Loucy (cell line): ENCODE measurements around the gene MYT1.

Experiments
- H2AFZ ChIP-seq: fragments of 200-600 bp; sonication (generic); 2 replicates; pipeline ENCODE4 v1.6.0; 2016; ENCODE audit warnings: antibody characterized with exemption, mild to moderate bottlenecking, low read length, moderate library complexity
- H3F3A ChIP-seq: fragments of 200-600 bp; 2 replicates; pipeline ENCODE4 v1.6.0; 2016; ENCODE audit warnings: antibody characterized with exemption, low read depth, mild to moderate bottlenecking
- H3K27me3 ChIP-seq: fragments of 200-600 bp; sonication (generic); 2 replicates; pipeline ENCODE4 v1.6.1; 2014; ENCODE audit warnings: low read length, mild to moderate bottlenecking; ENCODE audit not compliant: insufficient read depth, poor library complexity, severe bottlenecking
- H3K36me3 ChIP-seq: fragments of 200-600 bp; sonication (generic); 2 replicates; pipeline ENCODE4 v1.6.1; 2016; ENCODE audit warnings: low read length; ENCODE audit not compliant: insufficient read depth
- H3K4me1 ChIP-seq: fragments of 200-600 bp; sonication (generic); 2 replicates; pipeline ENCODE4 v1.5.1; 2014; ENCODE audit warnings: low read length, mild to moderate bottlenecking; ENCODE audit not compliant: insufficient read depth, poor library complexity, severe bottlenecking
- H3K4me2 ChIP-seq: fragments of 200-600 bp; sonication (generic); 2 replicates; pipeline ENCODE4 v1.6.0; 2014; ENCODE audit warnings: antibody characterized with exemption, low read length, low read depth, mild to moderate bottlenecking; ENCODE audit not compliant: poor library complexity, severe bottlenecking
- H3K4me3 ChIP-seq: fragments of 200-600 bp; sonication (generic); 2 replicates; pipeline ENCODE4 v1.5.1; 2014; ENCODE audit warnings: low read length, mild to moderate bottlenecking, mixed read lengths; ENCODE audit not compliant: poor library complexity, severe bottlenecking
- H3K79me2 ChIP-seq: fragments of 200-600 bp; sonication (generic); 2 replicates; pipeline ENCODE4 v1.6.1; 2014; ENCODE audit warnings: low read length; ENCODE audit not compliant: insufficient read depth
- H3K9ac ChIP-seq: fragments of 200-600 bp; sonication (generic); 2 replicates; pipeline ENCODE4 v1.6.0; 2014; ENCODE audit warnings: mild to moderate bottlenecking, low read depth, low read length, moderate library complexity; ENCODE audit not compliant: poor library complexity, severe bottlenecking
- H3K9me2 ChIP-seq: fragments of 200-600 bp; sonication (generic); replicated peaks from 2 replicates; pipeline ENCODE4 v1.6.1; 2016; ENCODE audit warnings: low read depth, low read length, mixed read lengths
- H3K9me3 ChIP-seq: fragments of 200-600 bp; sonication (generic); 2 replicates; pipeline ENCODE4 v1.6.1; 2014; ENCODE audit warnings: mild to moderate bottlenecking, antibody characterized with exemption, low read length, low read depth; ENCODE audit not compliant: insufficient read depth
- H4K20me1 ChIP-seq: fragments of 200-600 bp; sonication (generic); 2 replicates; pipeline ENCODE4 v1.6.0; 2014; ENCODE audit warnings: antibody characterized with exemption, low read length, mild to moderate bottlenecking; ENCODE audit not compliant: insufficient read depth, poor library complexity, severe bottlenecking
- CTCF ChIP-seq: fragments of 200-600 bp; sonication (generic); conservative IDR thresholded peaks from 2 replicates; pipeline ENCODE4 v1.5.1; 2014; ENCODE audit warnings: mild to moderate bottlenecking, antibody characterized with exemption, low read length
- EZH2phosphoT487 ChIP-seq: fragments of 200-600 bp; IDR thresholded peaks from 2 replicates; pipeline ENCODE4 v1.6.1; 2018; ENCODE audit warnings: antibody characterized with exemption, mild to moderate bottlenecking, moderate library complexity, borderline replicate concordance

The MYT1 gene

GRCh38 chr20:64258071-64258823 lies 94.0 kb downstream of the MYT1 start:
- Histone ChIP-seq H3K9me2 (no peaks in the 10 kb centered on the region), H2AFZ (no peak overlapping the region), H3K4me2 (peak overlapping the region; percentile 88), H3K4me1 (peaks cover 52% of the 10 kb centered on the region), H3K27me3 (no peaks in the 10 kb centered on the region), H3K36me3 (no peaks in the 10 kb centered on the region), H3F3A (no peaks in the 10 kb centered on the region), H3K79me2 (peaks cover 36% of the 10 kb centered on the region), H3K9ac (peak overlapping the region; percentile 91), H4K20me1 (no peaks in the 10 kb centered on the region), H3K9me3 (no peaks in the 10 kb centered on the region), H3K4me3 (no peak overlapping the region)
- TF ChIP-seq EZH2phosphoT487 (no peak), CTCF (no peak)

DNA sequence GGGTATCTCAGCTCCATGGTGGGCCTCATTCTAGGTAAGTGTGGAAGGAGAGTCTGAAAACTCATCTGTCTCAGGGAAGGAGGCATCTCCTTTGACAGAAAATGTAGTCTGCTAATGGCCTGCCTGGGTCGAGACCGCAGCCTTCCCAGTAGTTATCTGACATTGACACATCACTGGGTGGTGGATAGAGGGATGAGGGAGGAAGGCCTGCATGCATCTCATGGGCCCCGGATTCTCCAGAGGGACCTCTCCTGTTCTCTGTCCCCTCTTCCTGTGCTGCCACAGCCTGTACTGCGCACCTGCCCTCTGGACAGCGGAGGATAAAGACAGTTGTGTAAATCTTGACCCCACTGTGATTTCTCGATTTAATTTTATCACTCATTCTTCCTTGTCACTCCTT lies 96.0 kb downstream of the MYT1 start:
- Histone ChIP-seq H3F3A (no peaks in the 10 kb centered on the region), H3K9me3 (no peaks in the 10 kb centered on the region), H4K20me1 (no peaks in the 10 kb centered on the region), H2AFZ (no peak overlapping the region), H3K27me3 (no peaks in the 10 kb centered on the region), H3K4me2 (no peak overlapping the region), H3K9ac (no peak overlapping the region), H3K9me2 (no peaks in the 10 kb centered on the region), H3K79me2 (peaks cover 36% of the 10 kb centered on the region), H3K4me3 (no peak overlapping the region), H3K4me1 (peaks cover 65% of the 10 kb centered on the region), H3K36me3 (no peaks in the 10 kb centered on the region)
- no peak for TF ChIP-seq CTCF
- TF ChIP-seq EZH2phosphoT487 = no peak

DNA sequence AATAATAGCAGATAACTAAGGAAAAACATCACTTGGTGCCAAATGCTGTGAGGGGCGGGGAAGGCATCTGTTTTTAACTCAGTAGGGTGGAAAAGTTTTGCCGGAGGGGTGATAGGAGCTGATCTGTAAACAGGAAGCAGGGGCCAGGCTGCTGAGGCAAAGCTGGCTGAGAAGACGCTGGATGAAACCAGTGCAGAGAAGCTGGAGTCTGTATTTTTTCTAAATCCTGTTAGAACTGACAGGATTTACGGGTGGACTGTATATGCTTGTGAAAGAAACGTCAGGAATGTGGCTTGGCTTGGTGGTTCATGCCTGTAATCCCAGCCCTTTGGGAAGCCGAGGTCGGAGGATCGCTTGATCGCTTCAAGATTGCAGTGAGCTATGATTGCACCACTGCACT lies 96.9 kb downstream of the MYT1 start:
- no peaks in the 10 kb centered on the region for H3K9me3 ChIP-seq
- no peaks in the 10 kb centered on the region for H3K36me3 ChIP-seq
- TF ChIP-seq CTCF (no peak), EZH2phosphoT487 (no peak)
- H3K4me1 ChIP-seq = peaks cover 67% of the 10 kb centered on the region
- no peak overlapping the region for H3K4me3 ChIP-seq
- H3F3A ChIP-seq = no peaks in the 10 kb centered on the region
- H3K9me2 ChIP-seq = no peaks in the 10 kb centered on the region
- H3K4me2 ChIP-seq = no peak overlapping the region
- no peaks in the 10 kb centered on the region for H4K20me1 ChIP-seq
- no peak overlapping the region for H2AFZ ChIP-seq
- H3K9ac ChIP-seq = no peak overlapping the region
- peaks cover 33% of the 10 kb centered on the region for H3K79me2 ChIP-seq
- H3K27me3 ChIP-seq = no peaks in the 10 kb centered on the region
